ENCODE measurements around the gene USH1C.

Gene USH1C

DNA sequence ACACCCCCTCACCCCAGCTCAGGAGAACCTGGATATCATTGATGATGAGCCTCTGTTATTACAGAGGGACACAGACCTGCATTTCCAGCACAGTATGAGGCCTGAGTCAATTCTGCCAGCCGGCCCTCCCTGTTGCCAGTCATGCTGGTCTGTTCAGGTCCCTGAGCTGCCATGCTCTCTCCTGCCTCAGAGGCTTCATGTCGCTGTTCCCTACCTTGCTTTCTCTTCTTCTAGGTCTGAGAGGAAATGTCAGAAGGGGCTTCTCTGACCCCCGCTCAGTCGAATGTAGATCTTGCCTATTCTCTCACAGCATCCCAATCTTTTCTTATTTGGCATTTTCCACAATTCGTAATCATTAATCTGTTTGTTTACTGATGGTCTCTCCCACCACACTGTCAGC, 45.7 kb downstream of the USH1C start:
- DNase-seq: no peak

DNA sequence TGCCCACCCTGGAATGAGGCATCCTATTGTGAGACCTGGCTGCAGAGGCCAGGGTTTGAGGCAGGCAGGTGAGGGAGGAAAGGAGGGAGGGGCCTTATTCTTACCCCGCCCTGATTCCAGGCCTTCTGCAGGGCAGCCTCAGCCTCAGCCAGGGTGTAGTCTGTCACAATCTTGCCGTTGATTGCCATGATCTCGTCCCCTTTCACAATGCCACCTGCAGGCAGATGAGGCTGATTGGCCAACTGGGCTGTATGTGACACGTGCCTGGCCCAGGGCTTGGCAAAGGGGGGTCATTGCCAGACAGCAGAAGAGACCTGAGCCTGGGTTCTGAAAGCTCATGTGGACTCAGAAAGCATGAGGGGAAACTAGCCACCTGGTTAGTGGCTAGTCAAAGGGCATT, 46.2 kb downstream of the USH1C start:
- DNase-seq: no peak

DNA sequence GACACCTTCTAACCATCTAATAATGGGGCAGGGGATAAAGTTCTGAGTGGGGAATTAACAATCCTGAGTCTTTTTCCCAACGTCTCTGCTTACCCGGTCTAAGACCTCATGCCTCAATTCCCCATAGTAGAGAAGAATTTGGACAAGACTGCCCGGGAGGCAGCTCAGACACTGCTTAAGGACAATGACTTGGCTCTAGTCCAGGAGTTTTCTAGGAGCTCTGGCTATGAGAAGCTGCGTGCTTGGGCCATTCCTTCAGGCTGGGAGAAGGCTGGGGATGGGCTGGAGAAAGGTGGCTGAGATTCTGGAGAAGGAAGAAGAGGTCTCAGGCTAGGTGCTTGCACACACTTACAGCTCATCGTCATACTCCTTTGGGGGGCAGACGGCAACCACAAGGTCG, 47.8 kb downstream of the USH1C start:
- no peak for DNase-seq

DNA sequence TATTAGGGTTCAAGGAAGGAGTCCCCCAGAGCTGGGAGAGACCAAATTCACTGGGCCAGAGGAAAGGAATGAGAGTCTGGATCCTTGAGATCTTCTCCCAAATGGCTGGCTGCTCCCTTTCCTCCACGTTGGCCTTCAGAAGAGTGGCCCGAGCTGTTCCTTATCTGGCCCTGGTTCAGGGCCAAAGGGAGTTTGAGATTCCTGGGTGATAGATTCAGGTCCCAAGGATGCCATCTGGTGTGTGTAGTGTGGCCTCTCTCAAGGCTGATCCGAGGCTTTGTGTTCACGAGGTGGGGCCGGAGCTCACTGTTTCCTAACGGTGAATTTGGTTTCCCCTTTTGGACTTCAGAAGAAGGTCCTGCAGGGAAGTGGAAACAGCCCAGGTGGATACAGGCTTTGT, 50.2 kb downstream of the USH1C start:
- no peak for DNase-seq

DNA sequence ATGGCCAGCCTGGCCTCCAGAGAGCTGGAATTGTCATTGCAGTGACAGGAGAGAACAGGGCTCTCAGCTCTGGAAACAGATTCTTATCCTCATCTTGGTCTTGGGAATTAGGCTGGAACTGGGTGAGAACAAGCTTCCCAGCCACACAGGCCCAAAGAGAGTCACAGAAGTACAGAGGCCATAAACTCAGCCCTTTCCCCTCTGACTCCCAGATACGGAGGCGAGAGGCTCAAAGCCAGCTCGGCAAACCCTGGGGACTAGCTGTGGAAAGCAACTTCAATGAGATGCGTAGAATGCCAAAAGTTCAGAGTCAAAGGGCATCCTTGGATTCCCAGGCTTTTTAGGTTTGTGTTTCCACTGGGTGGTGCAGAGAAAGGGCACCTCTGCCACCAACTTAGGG, 53.3 kb downstream of the USH1C start:
- no peak for DNase-seq

DNA sequence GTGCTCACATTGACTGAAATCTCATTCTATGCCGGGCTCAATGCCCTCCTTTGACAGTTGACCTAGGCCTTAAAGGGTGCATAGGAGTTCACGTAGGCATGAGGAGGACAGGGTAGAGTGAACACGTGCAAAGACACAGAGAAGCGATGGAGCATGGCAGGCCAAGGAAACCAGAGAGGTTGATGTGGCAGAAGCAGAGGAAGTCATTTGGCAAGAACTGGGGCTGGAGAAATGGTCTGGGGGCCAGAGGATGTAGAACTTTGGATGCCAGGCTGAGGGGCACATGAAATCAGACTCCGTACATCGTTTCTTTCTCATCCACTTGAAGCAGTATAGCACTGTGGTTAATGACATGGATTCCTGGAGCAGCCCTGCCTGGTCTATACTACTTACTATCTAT, 54.0 kb downstream of the USH1C start:
- DNase-seq: no peak

DNA sequence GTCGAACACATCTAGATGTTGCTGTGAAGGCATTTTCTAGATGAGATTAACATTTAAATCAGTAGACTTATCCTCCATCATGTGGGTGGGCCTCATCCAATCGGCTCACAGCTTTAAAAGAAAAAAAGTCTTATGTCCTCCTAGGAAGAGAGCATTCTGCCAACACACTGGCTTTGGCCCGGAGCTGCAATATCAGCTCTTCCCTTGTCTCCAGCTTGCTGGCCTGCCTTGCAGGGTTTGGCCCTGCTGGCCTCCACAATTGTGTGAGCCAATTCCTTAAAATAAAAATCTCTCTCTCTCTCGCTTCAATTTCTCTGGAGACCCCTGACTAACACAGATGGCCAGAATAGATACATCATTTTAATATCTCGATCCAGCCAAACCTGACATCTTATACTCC, 54.5 kb downstream of the USH1C start:
- DNase-seq: no peak

DNA sequence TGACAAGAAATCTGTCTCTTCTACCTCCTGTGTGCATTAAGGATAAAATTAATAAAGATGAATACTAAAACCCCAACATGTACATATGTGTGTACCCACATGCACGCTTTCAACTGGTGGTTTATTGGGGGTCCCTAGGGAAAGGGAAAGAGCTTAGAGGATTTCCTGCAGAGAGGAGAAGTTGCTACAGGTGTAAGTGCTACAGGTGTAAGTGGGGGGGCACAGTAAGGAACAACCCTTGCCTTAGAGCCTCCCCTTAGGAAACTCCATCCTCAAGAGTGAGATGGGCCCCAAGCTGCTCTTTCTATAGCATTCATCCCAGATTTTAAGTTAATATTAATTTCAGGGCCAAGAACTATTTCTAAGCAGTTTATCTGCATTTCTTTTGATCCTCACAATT, 55.7 kb downstream of the USH1C start:
- no peak for DNase-seq

DNA sequence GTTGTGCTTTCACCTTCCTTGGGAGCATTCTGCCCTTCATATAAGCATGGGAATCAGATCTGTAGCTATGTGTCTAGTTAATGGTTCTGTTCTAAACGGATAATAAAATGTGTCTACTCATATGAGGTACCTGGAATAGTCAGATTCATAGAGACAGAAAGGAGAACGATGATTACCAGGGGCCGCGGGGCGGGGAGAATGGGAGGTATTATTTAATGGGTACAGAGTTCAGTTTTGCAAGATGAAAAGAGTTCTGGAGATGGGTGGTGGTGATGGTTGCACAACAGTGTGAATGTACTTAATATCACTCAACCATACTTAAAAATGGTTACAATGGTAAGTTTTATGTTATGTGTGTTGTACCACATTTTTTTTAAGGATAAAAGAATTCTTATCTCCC, 57.6 kb downstream of the USH1C start:
- DNase-seq: no peak

DNA sequence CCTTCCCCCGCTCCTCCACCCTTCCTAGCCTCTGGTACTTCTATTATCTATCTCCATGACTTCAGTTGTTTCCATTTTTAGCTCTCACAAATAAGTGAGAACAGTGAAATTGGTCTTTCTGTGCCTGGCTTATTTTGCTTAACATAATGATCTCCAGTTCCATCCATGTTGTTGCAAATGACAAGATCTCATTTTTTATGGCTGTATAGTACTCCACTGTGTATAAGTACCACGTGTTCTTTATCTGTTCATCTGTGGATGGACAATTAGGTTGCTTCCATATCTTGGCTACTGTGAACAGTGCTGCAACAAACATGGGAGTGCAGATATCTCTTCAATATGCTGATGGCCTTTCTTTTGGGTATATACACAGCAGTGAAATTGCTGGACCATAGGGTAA, 60.7 kb downstream of the USH1C start:
- no peak for DNase-seq

DNA sequence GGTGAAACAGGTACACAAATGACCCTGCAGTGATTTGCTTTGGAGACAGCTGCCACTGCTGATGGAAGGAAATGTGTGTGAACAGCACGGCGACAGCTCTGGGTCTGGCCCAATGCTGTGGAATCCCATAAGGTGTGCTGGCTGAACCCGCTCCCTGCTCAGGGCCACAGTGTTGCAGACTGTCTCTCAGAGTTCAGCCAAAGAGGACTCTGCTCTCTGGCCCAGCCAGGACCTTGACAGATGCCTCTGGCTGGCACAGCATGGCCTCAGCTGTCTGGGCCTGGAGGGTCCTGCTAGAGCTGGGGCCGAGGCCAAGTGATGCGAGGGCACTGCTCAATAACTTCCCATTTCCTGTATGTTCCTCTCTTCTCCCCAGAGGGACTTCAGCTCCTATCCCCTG, 62.3 kb downstream of the USH1C start:
- DNase-seq: no peak

DNA sequence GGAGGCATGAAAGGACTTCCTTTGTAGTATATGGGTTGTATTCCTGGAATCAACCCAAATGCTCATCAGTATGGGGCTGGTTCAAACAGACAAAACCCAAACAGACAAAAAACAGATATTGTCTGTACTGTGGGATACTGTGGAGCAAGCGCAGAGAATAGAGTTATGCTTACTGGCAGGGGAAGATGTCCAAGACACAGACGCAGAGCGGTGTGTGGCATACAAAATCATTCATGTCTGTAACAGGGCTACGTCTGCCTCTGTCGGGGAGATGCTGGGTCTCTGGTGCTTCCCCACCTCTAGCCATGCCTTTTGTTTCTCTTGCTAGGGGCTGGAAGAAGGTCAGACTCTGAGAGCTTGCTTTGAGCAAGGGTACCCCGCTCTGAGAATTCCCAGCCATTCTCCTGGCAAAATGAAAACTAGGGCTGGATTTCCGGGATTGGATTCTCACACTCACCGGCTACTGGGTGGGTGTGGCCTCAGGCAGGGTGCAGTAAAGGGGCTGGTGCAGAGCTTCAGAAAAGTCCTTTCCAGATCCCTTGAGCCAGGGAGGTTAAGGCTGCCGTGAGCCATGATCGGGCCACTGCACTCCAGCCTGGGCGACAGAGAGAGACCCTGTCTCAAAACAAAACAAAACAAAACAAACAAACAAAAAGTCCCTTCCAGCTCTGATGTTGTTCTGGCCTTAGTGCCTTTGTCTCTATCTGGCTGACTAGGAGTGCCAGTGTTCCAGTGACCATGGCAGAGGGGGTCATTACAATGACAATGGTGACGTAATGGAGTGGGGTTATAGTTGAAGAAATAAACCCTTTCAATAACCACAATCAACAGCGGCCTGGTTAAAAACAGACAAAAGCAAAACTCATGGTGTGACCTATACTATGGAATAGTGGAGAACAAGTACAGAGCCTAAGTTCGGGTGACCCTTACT, 64.7 kb downstream of the USH1C start:
- DNase-seq: no peak

DNA sequence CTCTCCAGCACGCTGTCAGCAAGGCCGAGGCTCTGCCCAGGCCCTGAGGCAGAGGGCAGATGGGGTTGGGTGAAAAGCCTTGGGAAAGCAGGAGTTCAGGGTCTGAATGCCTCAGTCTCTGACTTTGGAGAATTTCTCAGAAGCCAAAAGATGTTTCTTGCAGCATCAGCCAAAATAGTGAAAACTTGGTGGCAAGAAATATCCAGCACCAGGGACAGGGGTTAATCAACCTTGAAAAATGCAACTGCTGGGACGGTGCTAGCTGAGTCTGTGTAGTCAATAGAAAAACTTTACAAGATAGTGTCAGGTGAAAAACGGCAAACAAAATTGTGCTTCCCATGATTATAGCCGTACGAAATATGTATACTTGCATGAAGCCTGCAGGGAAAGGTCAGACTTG, 66.1 kb downstream of the USH1C start:
- DNase-seq: no peak

DNA sequence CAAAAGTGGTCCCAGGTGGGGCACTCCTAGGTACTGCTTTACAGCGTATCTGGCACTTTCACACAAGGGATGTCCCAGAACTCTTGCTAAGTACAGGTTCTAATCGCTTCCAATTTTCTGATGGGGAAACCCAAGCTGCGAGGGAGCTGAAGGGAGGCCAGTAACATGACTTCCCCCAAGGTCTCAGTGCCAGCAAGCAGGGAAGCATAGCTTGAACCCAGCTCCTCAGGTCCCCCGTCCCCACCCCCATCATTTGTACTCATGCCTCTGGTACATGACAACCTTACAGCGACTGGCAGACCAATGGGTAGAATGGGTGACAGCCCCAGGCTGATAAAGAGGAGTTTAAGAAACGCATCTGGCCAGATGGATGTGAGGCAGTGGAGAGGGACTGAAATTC, 66.9 kb downstream of the USH1C start:
- DNase-seq: no peak

DNA sequence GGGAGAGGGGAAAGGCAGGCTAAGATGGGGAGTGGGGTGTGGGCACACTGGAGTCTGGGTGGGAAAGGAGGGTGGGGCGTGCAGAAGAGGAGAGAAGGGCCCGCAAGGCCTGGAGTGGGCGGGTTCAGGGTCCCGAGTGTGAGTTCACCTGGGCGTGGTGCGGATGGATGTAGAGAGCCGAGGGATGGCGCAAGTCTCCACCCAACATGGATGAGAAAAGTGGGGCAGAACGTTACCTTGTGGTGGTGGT, 67.2 kb downstream of the USH1C start:
- no peak for DNase-seq

DNA sequence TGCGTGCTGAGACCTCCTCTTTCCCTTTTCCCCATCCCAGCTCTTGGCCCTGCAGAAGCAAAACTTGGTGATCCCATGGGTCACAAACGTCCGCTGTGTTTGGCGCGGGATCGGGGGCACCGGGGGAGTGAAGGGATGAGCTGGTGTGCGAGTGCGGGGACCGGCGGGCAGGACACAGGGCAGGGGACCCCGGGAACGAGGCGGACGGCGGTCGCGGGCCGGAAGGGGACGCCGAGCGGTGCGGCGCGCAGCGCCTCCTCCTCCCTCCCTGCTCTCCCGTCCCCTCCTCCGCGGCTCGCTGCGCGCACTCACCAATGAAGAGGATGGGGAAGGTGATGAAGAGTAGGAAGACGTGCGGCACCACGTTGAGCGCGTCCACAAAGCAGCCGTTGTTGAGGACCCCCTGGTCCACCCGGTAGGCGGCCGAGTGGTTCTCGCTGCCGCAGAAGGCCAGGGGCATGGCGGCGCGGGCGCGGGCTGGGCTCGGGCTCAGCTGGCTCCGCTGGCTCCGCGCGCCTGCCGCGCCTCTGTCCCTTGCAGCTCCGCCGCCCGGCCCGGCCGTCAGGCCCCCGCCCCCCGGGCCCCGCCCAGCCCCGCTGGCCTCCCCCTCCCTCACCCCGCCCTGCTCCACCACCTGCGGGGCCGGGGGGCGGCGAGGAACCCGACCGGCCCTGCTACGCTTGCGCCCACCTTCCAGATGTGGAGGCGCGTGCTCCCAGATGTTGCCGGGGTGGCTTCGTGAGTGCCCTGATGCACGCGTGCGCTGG, 67.7 kb downstream of the USH1C start, which contains the start of gene ABCC8:
Gene ABCC8, minus strand, starts transcription at position 529 of the 767 bp plus-strand sequence. Its CDS starts 69 bp downstream, at position 460.
- DNase-seq: no peak

DNA sequence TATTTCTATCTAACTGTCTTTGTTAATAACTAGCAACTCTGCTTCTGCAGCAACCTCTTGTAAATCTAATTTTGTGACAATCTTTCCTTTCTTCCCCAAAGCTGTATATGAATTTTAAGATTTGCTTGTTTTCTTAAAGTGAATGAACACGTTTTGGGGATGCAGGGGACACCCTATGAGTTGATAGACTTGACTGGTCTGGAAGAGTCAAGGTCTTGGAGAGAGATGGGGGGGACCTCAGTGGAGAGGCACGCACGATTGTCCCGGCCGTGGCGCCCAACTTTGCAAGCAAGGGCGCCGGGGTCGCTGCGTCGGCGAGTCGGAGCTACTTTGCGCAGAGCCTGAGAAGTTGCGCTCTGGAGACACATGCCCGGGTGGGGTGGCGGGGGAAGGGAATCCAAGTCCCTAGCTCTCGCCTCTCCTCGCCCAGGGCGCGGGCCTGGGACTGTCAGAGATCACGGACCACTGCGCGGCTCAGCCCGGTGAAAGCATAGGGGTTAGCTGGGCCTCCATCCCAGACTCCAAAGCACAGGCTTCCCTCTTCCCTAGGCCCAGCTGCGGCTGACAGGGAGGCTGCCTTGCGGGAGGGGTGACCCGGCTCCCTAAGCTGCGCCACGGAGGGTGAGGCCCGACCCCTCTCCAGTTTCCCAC, 68.4 kb downstream of the USH1C start:
- no peak for DNase-seq

DNA sequence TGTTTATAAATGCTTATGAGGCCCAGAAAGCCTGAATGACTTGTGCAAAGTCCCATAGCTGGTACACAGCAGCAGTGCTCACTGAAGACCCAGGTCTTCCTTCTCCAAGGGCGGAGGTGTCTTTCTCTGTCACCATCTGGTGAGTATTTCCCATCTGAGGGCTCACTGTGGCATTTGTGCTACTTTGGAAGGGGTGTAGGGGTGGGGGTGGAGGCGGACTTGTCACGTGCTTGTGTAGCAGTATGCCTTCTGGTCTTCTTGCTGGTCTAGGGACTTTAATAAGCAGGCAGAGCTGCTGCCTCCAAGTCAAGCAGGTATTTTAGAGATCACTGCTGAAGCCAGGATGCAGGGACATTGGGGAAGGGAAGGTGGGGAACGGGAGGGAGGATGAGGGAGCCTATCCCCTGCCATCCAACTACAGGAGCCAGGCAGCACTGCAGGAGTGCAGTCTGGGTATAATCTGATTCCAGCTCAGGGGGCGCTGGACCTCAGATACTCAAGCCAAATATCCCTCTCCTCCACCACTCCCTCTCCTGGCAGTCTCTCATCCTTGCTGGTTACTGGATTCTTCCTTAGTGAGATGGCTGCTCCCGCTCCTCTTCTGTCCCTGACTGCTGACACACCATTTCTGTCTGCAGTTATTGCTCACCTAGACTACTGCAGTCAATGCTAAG, 71.0 kb downstream of the USH1C start:
- no peak for DNase-seq

DNA sequence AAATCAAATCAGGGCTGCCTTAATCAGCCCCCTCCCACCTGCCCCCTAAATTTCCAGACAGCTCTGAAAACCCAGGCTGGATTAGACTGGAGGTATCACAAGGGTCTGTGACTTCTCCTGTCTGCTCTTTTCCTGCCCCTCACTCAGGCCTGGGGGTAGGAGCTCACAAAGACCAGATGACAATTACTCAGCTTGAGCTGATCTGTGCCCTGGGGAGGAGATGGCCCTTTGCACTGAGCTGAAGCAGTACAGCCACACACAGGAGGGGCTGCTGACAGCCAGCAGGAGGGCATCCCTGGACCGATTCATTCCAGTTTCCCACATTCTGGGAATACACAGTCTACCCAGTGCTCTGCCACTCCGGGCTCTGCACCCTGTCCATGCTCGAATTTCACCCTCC, 71.7 kb downstream of the USH1C start:
- DNase-seq: no peak

DNA sequence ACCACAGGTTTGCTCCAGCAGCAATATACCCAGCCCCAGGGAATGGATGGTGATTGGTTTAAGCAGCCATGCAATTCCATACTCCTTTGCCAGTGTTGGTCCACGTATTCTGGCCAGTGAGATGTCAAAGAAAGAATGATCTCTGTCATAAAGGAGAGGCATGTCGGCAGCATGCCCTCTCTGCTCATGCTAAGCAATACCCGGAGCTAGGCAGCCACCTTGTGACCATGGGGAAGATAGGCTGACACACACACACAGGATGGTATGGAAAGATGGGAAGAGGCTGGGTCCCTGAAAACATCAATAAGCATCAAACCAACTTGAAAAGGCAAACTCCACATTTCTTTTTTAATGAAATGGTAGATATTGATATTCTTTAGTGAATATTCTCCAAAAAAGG, 72.7 kb downstream of the USH1C start:
- no peak for DNase-seq

DNA sequence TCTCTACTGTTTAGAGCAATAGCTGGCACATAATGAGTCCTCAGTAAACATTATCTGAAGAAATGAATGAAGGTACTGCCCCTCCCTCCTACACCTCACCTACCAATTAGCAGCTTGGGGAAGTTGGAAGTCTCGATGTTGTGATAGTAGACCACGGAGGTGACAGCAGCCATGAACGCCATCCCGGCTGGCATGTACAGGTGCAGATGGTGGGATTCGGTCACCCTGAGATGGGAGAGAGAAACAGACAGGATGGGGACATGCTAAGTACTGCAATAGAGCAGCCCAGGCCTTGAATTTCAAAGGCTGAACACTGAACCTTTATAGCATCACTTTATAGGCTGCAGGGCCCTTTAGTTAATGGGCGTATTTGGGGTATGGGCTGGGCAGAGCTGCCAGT, 74.2 kb downstream of the USH1C start:
- DNase-seq: no peak

DNA sequence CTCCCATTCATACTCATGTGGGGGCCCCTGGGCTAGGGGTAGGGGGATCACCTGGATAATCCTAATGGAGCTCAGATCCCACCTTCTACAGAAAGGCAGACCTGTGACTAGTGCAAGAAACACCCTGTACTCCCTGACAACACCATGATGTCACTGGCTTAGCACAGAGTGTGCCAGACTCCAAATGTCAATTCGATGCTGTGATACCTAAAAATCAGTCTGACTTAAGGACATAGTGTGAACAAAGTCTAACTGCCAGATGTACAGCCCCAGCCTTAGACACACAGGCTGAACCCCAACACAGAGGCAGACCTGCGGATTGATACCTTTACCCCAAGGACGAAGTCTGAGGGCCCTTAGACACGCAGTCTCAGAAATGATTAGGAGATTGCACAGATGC, 76.1 kb downstream of the USH1C start:
- DNase-seq: no peak

DNA sequence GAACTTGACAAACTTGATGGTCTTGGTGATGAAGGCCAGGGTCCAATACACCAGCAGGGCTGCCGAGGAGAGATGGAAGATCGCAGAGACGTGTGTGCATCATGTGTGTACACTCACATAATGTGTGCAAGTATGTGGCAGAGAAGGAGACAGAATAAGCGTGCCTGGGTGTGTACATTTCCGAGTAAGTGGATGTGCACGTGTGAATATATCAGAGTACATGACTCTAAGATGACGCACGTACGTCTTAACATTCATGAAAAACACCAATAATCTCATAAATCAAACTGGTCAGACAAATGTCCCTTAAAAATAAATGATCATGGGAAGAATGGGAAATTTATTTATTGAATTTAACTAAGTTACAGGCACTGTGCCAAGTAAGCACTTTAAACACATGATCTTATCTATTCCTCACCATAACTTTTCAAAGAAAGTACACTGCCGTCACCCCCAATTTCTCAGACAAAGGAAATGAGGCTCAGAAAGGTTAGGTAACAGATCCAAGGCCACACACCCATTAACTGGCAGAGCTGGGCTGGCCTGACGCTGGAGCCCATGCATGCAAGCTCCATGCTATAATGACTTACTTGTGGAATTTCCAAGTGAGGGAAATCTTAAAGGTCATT, 80.6 kb downstream of the USH1C start:
- no peak for DNase-seq

Data from CD4-positive, alpha-beta T cell treated with Interleukin-1 beta for 1 hour (primary cell).